AG10803 (cell line): ENCODE results near the gene CHI3L2.

Source experiments
- DNase-seq: peaks from one replicate; pipeline ENCODE4 v3.0.0; 2010; ENCODE audit warnings: low read depth
- H3K4me3 ChIP-seq: 2 replicates; pipeline ENCODE4 v1.5.1; 2011; ENCODE audit warnings: mild to moderate bottlenecking, low read length, control low read depth
- CTCF ChIP-seq: conservative IDR thresholded peaks from 2 replicates; pipeline ENCODE4 v1.5.1; 2011; ENCODE audit warnings: mild to moderate bottlenecking, low read length, control low read depth, inconsistent platforms

The CHI3L2 gene

GRCh38 chr1:111216751-111217150 is 10.8 kb upstream of the CHI3L2 start:
- no peak overlapping the region for H3K4me3 ChIP-seq
- DNase-seq: no peak
- TF ChIP-seq CTCF: no peak

GRCh38 chr1:111217183-111217910 is 10.2 kb upstream of the CHI3L2 start:
- no peak overlapping the region for H3K4me3 ChIP-seq
- TF ChIP-seq CTCF: no peak
- DNase-seq: no peak

GRCh38 chr1:111218701-111219556 is 8.6 kb upstream of the CHI3L2 start:
- no peak for DNase-seq
- TF ChIP-seq CTCF: no peak
- H3K4me3 ChIP-seq: no peak overlapping the region

GRCh38 chr1:111219557-111220286 is 7.8 kb upstream of the CHI3L2 start:
- TF ChIP-seq CTCF: no peak
- no peak overlapping the region for H3K4me3 ChIP-seq

GRCh38 chr1:111220302-111220890 is 7.1 kb upstream of the CHI3L2 start:
- H3K4me3 ChIP-seq: no peak overlapping the region
- no peak for TF ChIP-seq CTCF
- DNase-seq: no peak

More at GRCh38 chr1:111219557-111220286, 7.8 kb upstream of the CHI3L2 start:
- DNase-seq: no peak

- no peak for DNase-seq
- no peak overlapping the region for H3K4me3 ChIP-seq
- no peak for TF ChIP-seq CTCF
Measured at GRCh38 chr1:111221276-111221632, 6.3 kb upstream of the CHI3L2 start.
